ENCODE results near the gene LBHD2. TPM values are rescaled to one million over a fixed set of nuclear protein-coding genes. Genes with fewer than 3 reads are reported as not detected.

The LBHD2 gene
- total RNA-seq, 2 experiments from 2014 or later = not detected

GRCh38 chr14:103127356-103127755 is 43.3 kb downstream of the LBHD2 start:
- Histone ChIP-seq H3K4me2 (ENCODE audit: low read length) (no peak overlapping the region), H3K9me3 (ENCODE audit: low read length) (no peaks in the 10 kb centered on the region), H2AFZ (ENCODE audit: low read length) (no peak overlapping the region), H3K27ac (ENCODE audit: low read depth, low read length, poor library complexity, severe bottlenecking) (no peak overlapping the region), H3K36me3 (ENCODE audit: insufficient read depth, low read length) (no peaks in the 10 kb centered on the region), H3K9me2 (ENCODE audit: insufficient read depth, low read length) (no peaks in the 10 kb centered on the region), H4K20me1 (ENCODE audit: insufficient read depth, low read length) (no peaks in the 10 kb centered on the region; the same call in 1 of the 2 replicates), H3K4me3 (ENCODE audit: low read depth, low read length, poor library complexity, severe bottlenecking) (no peak overlapping the region), H3K4me1 (ENCODE audit: insufficient read depth, low read length, poor library complexity, severe bottlenecking) (no peaks in the 10 kb centered on the region), H3K79me2 (ENCODE audit: insufficient read depth, low read depth, low read length) (no peaks in the 10 kb centered on the region)
- TF ChIP-seq EZH2phosphoT487 (IDR thresholded peaks at IDR 0.05; ENCODE audit: borderline replicate concordance, low read depth, low read length) (no peak), CTCF (conservative IDR thresholded peaks at IDR 0.05; ENCODE audit: low read length) (no peak)
- CTCF ChIA-PET (ENCODE audit: unreplicated experiment) = no interaction called here
- DNase-seq (ENCODE audit: low spot score) = no peak
- POLR2A ChIA-PET = no interaction called here
- no TSS peak for BruUV-seq (replicated peaks)
- intact Hi-C loops (cut with micrococcal nuclease; ENCODE audit: unreplicated experiment) = no loop called here

- POLR2A ChIA-PET = interaction anchor here (0.5 kb wide), 1 partner anchor 407 kb away, joined by 3 read pairs; no protein-coding TSS in a partner anchor
- H3K4me1 ChIP-seq (ENCODE audit: insufficient read depth, low read length, poor library complexity, severe bottlenecking) = peaks cover 6% of the 10 kb centered on the region
- BruUV-seq (replicated peaks) = no TSS peak
- no peaks in the 10 kb centered on the region; the same call in 1 of the 2 replicates for H4K20me1 ChIP-seq (ENCODE audit: insufficient read depth, low read length)
- intact Hi-C loops (cut with micrococcal nuclease; ENCODE audit: unreplicated experiment) = no loop called here
- no peak overlapping the region for H3K4me3 ChIP-seq (ENCODE audit: low read depth, low read length, poor library complexity, severe bottlenecking)
- H3K79me2 ChIP-seq (ENCODE audit: insufficient read depth, low read depth, low read length) = no peaks in the 10 kb centered on the region
- no peaks in the 10 kb centered on the region for H3K9me2 ChIP-seq (ENCODE audit: insufficient read depth, low read length)
- H2AFZ ChIP-seq (ENCODE audit: low read length) = no peak overlapping the region
- H3K9me3 ChIP-seq (ENCODE audit: low read length) = no peaks in the 10 kb centered on the region
- no peak for TF ChIP-seq EZH2phosphoT487 (IDR thresholded peaks at IDR 0.05; ENCODE audit: borderline replicate concordance, low read depth, low read length)
- TF ChIP-seq CTCF (conservative IDR thresholded peaks at IDR 0.05; ENCODE audit: low read length) = no peak
- CTCF ChIA-PET (ENCODE audit: unreplicated experiment) = no interaction called here
- H3K36me3 ChIP-seq (ENCODE audit: insufficient read depth, low read length) = no peaks in the 10 kb centered on the region
- DNase-seq (ENCODE audit: low spot score) = no peak
- no peak overlapping the region for H3K27ac ChIP-seq (ENCODE audit: low read depth, low read length, poor library complexity, severe bottlenecking)
- H3K4me2 ChIP-seq (ENCODE audit: low read length) = no peak overlapping the region
Observed at GRCh38 chr14:103127861-103128598, 44.0 kb downstream of the LBHD2 start.

- POLR2A ChIA-PET = interaction anchor here (0.5 kb wide), 1 partner anchor 408 kb away, joined by 3 read pairs; no protein-coding TSS in a partner anchor
Observed at GRCh38 chr14:103128631-103129300, 44.8 kb downstream of the LBHD2 start.

More at GRCh38 chr14:103128631-103129300, 44.8 kb downstream of the LBHD2 start:
- Histone ChIP-seq H3K4me1 (ENCODE audit: insufficient read depth, low read length, poor library complexity, severe bottlenecking) (peaks cover 6% of the 10 kb centered on the region), H3K36me3 (ENCODE audit: insufficient read depth, low read length) (no peaks in the 10 kb centered on the region), H3K79me2 (ENCODE audit: insufficient read depth, low read depth, low read length) (no peaks in the 10 kb centered on the region), H2AFZ (ENCODE audit: low read length) (no peak overlapping the region), H3K4me3 (ENCODE audit: low read depth, low read length, poor library complexity, severe bottlenecking) (no peak overlapping the region), H3K27ac (ENCODE audit: low read depth, low read length, poor library complexity, severe bottlenecking) (no peak overlapping the region), H4K20me1 (ENCODE audit: insufficient read depth, low read length) (no peaks in the 10 kb centered on the region; the same call in 1 of the 2 replicates), H3K9me3 (ENCODE audit: low read length) (no peaks in the 10 kb centered on the region), H3K9me2 (ENCODE audit: insufficient read depth, low read length) (no peaks in the 10 kb centered on the region), H3K4me2 (ENCODE audit: low read length) (no peak overlapping the region)
- no peak for DNase-seq (ENCODE audit: low spot score)
- TF ChIP-seq EZH2phosphoT487 (IDR thresholded peaks at IDR 0.05; ENCODE audit: borderline replicate concordance, low read depth, low read length) (no peak), CTCF (conservative IDR thresholded peaks at IDR 0.05; ENCODE audit: low read length) (no peak)
- no TSS peak for BruUV-seq (replicated peaks)
- CTCF ChIA-PET (ENCODE audit: unreplicated experiment) = no interaction called here
- intact Hi-C loops (cut with micrococcal nuclease; ENCODE audit: unreplicated experiment) = no loop called here

All from OCI-LY7 (cell line).